HFFc6 (cell line): ENCODE data around the gene HNRNPH1. TPM values are rescaled to one million over a fixed set of nuclear protein-coding genes. Genes with fewer than 3 reads are reported as not detected.
"Not testable (repeated sequence)": the region's sequence is repeated elsewhere in the genome, so short reads cannot be mapped to it uniquely, and the experiment has no call there.

ENCODE experiments used
- DNase-seq: peaks from one replicate; pipeline ENCODE4 v3.0.0-alpha.2; 2018
- H3K27ac Mint-ChIP-seq: 2 replicates; pipeline ENCODE4 v1.8.0; 2020; ENCODE audit warnings: mild to moderate bottlenecking, mixed read lengths
- H3K27me3 Mint-ChIP-seq: 2 replicates; pipeline ENCODE4 v1.8.0; 2021; ENCODE audit warnings: mild to moderate bottlenecking, moderate library complexity, mixed read lengths; ENCODE audit not compliant: insufficient read depth
- H3K36me3 Mint-ChIP-seq: 2 replicates; pipeline ENCODE4 v1.8.0; 2021; ENCODE audit warnings: low read depth, mixed read lengths
- H3K4me1 Mint-ChIP-seq: 2 replicates; pipeline ENCODE4 v1.8.0; 2020; ENCODE audit warnings: low read depth, mixed read lengths
- H3K4me3 Mint-ChIP-seq: 2 replicates; pipeline ENCODE4 v1.8.0; 2020; ENCODE audit warnings: mild to moderate bottlenecking, moderate library complexity, mixed read lengths
- H3K9me3 Mint-ChIP-seq: 2 replicates; pipeline ENCODE4 v1.8.0; 2020; ENCODE audit warnings: mild to moderate bottlenecking, mixed read lengths
- CTCF ChIP-seq: fragments of 200-600 bp; sonication (generic); IDR thresholded peaks from 2 replicates; pipeline ENCODE4 v1.5.0; 2021; ENCODE audit warnings: antibody characterized with exemption, mild to moderate bottlenecking
- long read RNA-seq: library from polyadenylated mRNA; unstranded; transcript quantifications from one replicate; pipeline ENCODE4 v2.0.0, GENCODE V29; 2019
- total RNA-seq, 6 experiments: library from RNA; stranded (reverse); fragmentation: NEBNext Ultra II Directional; extraction: Animal tissue kit (Norgen Biotek cat#: 25700); gene quantifications; 2 replicates in 1 of 6; 3 replicates in 5 of 6; pipeline ENCODE4 v1.2.3, GENCODE V29; 2021

The HNRNPH1 gene
- total RNA-seq = 100 to 1,000 TPM; 286 to 401 (median 358) TPM
- long read RNA-seq, transcript HNRNPH1-204 (14 exons, 2,248 nt) = major isoform, 20 of 231 reads
- long read RNA-seq, transcript HNRNPH1-203 (14 exons, 2,279 nt) = minor isoform, 13 of 231 reads
- long read RNA-seq, partial matches to known transcripts = 14 of 231 reads
- long read RNA-seq, other reads (novel, unspliced or antisense) = 184 of 231 reads

DNA sequence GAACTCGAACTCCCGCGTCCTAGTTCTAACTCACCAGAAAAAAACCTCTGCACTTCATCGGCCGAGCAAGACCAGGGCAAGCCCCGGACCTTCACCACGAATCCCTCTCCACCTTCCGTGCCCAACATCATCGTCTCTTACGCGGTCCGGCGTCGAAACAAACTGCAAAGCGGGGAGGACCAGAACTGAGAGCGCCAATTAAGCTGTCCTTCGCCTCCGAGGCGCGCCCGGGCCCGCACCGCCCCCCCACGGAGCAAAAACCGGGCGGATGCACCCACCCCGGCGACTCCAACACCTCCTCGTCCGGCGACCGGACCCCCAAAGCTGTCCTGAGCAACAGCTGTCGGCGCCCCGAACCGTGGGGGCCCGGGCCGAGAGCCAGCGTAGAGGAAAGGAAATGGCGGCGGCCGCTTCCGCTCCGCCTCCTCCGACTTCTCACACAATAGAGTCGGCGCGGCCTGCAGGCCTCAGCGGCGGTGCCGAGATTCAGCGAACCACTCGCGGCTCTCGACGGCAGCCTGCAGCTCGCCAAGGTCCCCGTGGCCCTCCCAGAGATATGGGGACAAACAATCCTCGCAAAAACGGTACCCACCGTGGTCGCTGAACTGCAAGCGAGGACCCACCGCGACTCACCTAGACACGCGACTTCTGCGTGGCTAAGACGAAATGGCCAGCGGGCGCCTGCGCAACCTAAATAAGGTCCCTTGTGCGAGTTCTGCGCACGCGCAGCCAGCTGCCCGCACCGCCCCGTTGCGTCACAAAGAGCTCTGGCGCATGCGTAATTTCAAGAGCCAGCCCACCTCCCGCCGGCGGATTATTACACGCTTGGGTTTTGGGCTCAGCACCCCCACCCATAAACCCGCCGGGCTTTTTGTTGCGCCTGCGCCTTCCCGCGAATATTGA lies at the start of gene HNRNPH1:
HNRNPH1 (minus strand) TSS at position 669 of the 903 bp plus-strand sequence; CDS start at position 131, 538 bp downstream.
- TF ChIP-seq CTCF = peak; percentile 20; the same call in 1 of the 2 replicates
- peak; percentile 99 for DNase-seq
- Mint-ChIP-seq H3K36me3 (peaks cover 45% of the 10 kb centered on the region), H3K9me3 (peaks cover 3% of the 10 kb centered on the region; the same call in 1 of the 2 replicates), H3K27me3 (peaks cover 11% of the 10 kb centered on the region), H3K4me1 (peaks cover 55% of the 10 kb centered on the region), H3K27ac (peak within 1 kb of the TSS; percentile 99), H3K4me3 (peak within 1 kb of the TSS; percentile 98)

DNA sequence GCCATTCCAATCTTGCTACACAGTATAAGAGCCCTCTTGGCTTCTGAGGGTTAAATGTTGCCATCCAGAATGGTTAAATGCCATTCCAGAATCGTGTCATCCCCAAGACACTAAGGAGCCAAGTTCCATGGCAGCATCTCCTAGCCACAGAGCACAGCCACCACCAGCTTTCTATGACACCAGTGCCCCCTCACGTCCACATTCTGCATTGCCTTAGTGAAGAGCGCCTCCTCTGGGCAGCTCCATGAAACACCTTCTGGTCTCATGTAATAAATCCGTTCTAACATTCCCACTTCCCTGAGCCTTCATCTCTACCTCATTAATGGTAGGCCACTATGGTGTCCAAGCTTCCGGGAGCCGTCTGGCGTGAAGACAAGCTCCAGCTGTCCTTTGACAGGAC lies 44.9 kb upstream of the HNRNPH1 start:
- no peaks in the 10 kb centered on the region for H3K36me3 Mint-ChIP-seq
- DNase-seq = peak; percentile 44
- no peaks in the 10 kb centered on the region for H3K4me1 Mint-ChIP-seq
- H3K4me3 Mint-ChIP-seq = no peak overlapping the region
- peak; percentile 89 for TF ChIP-seq CTCF
- H3K9me3 Mint-ChIP-seq = no peaks in the 10 kb centered on the region
- no peaks in the 10 kb centered on the region; the same call in 1 of the 2 replicates for H3K27me3 Mint-ChIP-seq
- no peak overlapping the region for H3K27ac Mint-ChIP-seq

DNA sequence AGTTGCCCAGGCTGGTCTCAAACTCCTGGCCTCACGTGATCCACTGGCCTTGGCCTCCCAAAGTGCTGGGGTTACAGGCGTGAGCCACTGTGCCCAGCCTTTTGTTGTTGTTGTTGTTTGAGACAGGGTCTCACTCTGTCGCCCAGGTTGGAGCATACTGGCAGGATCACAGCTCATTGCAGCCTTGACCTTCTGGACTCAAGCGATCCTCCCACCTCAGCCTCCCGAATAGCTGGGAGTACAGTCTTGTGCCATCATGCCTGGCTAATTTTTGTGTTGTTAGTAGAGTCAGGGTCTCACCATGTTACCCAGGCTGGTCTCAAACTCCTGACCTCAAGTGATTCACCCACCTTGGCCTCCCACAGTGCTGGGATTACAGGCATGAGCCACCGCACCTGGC lies 38.2 kb upstream of the HNRNPH1 start:
- not testable (repeated sequence) for H3K4me3 Mint-ChIP-seq, H3K36me3 Mint-ChIP-seq, H3K27ac Mint-ChIP-seq, H3K4me1 Mint-ChIP-seq, H3K9me3 Mint-ChIP-seq, H3K27me3 Mint-ChIP-seq, DNase-seq

- H3K4me3 Mint-ChIP-seq = peak overlapping the region; percentile 91
- H3K27ac Mint-ChIP-seq, H3K36me3 Mint-ChIP-seq, H3K27me3 Mint-ChIP-seq, H3K4me1 Mint-ChIP-seq, H3K9me3 Mint-ChIP-seq: not testable (repeated sequence)
- peak; percentile 35 for DNase-seq
Observed at GRCh38 chr5:179658179-179658856, 34.8 kb upstream of the HNRNPH1 start.

- not testable (repeated sequence) for H3K27me3 Mint-ChIP-seq, H3K27ac Mint-ChIP-seq, DNase-seq, H3K36me3 Mint-ChIP-seq, H3K4me1 Mint-ChIP-seq, H3K9me3 Mint-ChIP-seq
- peak overlapping the region; percentile 91; the same call in 1 of the 2 replicates for H3K4me3 Mint-ChIP-seq
Observed at GRCh38 chr5:179657302-179658178, 34.1 kb upstream of the HNRNPH1 start.

- H3K27ac Mint-ChIP-seq, H3K4me3 Mint-ChIP-seq, H3K4me1 Mint-ChIP-seq, H3K9me3 Mint-ChIP-seq, DNase-seq, H3K36me3 Mint-ChIP-seq: not testable (repeated sequence)
- H3K27me3 Mint-ChIP-seq = peaks cover 16% of the 10 kb centered on the region; the same call in 1 of the 2 replicates
Observed at GRCh38 chr5:179653135-179653534, 29.7 kb upstream of the HNRNPH1 start.

DNA sequence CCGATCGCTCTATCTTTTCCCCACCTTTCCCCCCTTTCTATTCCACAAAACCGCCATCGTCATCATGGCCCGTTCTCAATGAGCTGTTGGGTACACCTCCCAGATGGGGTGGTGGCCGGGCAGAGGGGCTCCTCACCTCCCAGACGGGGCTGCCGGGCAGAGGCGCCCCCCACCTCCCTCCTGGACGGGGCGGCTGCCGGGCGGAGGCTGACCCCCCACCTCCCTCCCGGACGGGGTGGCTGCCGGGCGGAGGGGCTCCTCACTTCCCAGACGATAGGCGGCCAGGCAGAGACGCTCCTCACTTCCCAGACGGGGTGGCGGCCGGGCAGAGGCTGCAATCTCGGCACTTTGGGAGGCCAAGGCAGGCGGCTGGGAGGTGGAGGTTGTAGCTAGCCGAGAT lies 26.8 kb upstream of the HNRNPH1 start:
- H3K36me3 Mint-ChIP-seq, DNase-seq, H3K27ac Mint-ChIP-seq, H3K9me3 Mint-ChIP-seq, H3K4me1 Mint-ChIP-seq, H3K4me3 Mint-ChIP-seq: not testable (repeated sequence)
- H3K27me3 Mint-ChIP-seq = peaks cover 30% of the 10 kb centered on the region

DNA sequence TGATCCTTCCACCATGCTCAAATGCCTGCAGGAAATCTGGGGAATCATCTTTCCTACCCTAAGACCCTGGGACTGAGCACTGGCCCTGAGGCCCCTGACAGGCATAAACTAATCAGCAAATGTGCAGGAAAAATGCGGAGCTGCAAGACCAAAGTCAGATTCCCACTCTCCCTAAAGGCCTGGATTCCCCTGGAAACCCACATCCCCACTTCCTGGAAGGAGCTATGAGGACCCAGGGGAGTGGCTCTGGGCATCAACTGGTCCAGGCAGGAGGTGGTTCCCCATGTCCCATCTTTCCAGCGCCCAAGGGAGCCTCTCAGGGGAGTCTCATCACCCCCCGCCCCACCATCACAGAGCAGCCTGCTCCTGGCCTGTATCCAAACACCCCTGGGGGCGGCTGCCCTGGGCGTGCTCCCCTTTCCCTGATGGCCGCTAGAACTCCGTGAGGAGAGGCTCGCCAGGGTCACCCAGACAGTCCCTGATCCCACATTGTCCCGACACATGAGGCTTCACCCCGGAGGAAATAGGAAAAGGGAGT lies 25.8 kb upstream of the HNRNPH1 start:
- H3K27ac Mint-ChIP-seq, DNase-seq, H3K36me3 Mint-ChIP-seq, H3K4me1 Mint-ChIP-seq, H3K4me3 Mint-ChIP-seq, H3K9me3 Mint-ChIP-seq: not testable (repeated sequence)
- H3K27me3 Mint-ChIP-seq = peaks cover 38% of the 10 kb centered on the region
